IMR-90 (cell line): ENCODE data around the gene TEDC2.

Experiments
- CTCF ChIP-seq: conservative IDR thresholded peaks from 2 replicates; pipeline ENCODE4 v1.5.1; 2012; ENCODE audit warnings: mild to moderate bottlenecking, low read depth, low read length, improper control_type of control experiment
- NFE2L2 ChIP-seq: fragments of 150-350 bp; IDR thresholded peaks from 2 replicates; pipeline ENCODE4 v1.6.1; 2016; ENCODE audit warnings: low read depth, mild to moderate bottlenecking, low read length
- POLR2A ChIP-seq: IDR thresholded peaks from 2 replicates; pipeline ENCODE4 v1.6.1; 2012; ENCODE audit warnings: mild to moderate bottlenecking, low read depth, low read length
- SMC3 ChIP-seq: fragments of 150-350 bp; IDR thresholded peaks from 2 replicates; pipeline ENCODE4 v1.6.1; 2016; ENCODE audit warnings: low read depth, mild to moderate bottlenecking, antibody characterized with exemption, low read length, moderate library complexity
- USF2 ChIP-seq: fragments of 150-350 bp; IDR thresholded peaks from 2 replicates; pipeline ENCODE4 v1.6.1; 2017; ENCODE audit warnings: mild to moderate bottlenecking, antibody characterized with exemption, low read length, low read depth

DNA sequence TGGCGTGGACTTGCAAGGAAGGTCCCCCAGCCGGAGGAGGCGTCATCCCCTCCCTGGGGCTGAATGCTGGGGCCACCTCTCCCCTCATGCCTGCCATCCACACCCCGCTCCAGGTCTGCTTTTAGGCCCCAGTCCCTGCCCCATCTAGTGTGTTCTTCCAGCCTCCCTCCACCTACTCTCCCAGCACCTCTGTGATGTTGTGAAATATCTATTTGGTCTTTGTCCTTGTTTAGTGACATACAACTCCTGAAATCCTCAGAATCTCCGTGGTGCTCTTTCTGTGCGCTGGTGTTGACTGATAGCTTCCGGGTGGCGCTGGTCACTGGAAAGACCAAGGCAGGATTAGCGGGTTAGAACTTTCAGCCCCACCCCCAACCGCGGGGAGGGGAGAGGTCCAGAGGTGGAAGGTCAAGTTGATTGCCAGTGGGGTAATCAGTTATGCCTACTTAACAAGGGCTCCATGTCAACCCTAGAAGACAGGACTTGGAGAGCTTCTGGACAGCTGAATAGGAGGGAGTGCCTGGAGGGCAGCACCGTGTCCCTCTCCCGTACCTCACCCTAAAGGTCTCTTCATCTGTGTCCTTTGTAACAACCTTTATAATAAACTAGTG lies 25.1 kb downstream of the TEDC2 start:
- TF ChIP-seq CTCF (no peak), USF2 (no peak), NFE2L2 (no peak), POLR2A (no peak), SMC3 (no peak)
